Nephron progenitor cell (in vitro differentiated cells): ENCODE data around the gene PPP1R2B.

Experiments
- DNase-seq: peaks from one replicate; pipeline ENCODE4 v3.0.0; 2021
- H3K27ac Mint-ChIP-seq: 2 replicates; pipeline ENCODE4 v1.8.0; 2021; ENCODE audit warnings: mild to moderate bottlenecking, moderate library complexity, mixed read lengths
- H3K27me3 Mint-ChIP-seq: 2 replicates; pipeline ENCODE4 v1.8.0; 2021; ENCODE audit warnings: mild to moderate bottlenecking, low read depth, mixed read lengths; ENCODE audit not compliant: poor library complexity
- H3K36me3 Mint-ChIP-seq: 2 replicates; pipeline ENCODE4 v1.8.0; 2021; ENCODE audit warnings: low read depth, mixed read lengths
- H3K4me1 Mint-ChIP-seq: 2 replicates; pipeline ENCODE4 v1.8.0; 2021; ENCODE audit warnings: mixed read lengths
- H3K4me3 Mint-ChIP-seq: 2 replicates; pipeline ENCODE4 v1.8.0; 2021; ENCODE audit warnings: mild to moderate bottlenecking, moderate library complexity, mixed read lengths
- H3K9me3 Mint-ChIP-seq: 2 replicates; pipeline ENCODE4 v1.8.0; 2021; ENCODE audit warnings: mild to moderate bottlenecking, moderate library complexity, mixed read lengths
- TF ChIP-seq, protein P1 (sequence below): fragments of 200-600 bp; sonication (generic); IDR thresholded peaks from 2 replicates; pipeline ENCODE4 v1.5.0; 2021; ENCODE audit warnings: antibody characterized with exemption

The PPP1R2B gene

GRCh38 chr5:156879665-156880285 is 29.7 kb downstream of the PPP1R2B start:
- no peak for DNase-seq
- H3K4me3 Mint-ChIP-seq: no peak overlapping the region
- no peaks in the 10 kb centered on the region for H3K36me3 Mint-ChIP-seq
- H3K9me3 Mint-ChIP-seq: no peaks in the 10 kb centered on the region
- TF ChIP-seq, protein P1, sequence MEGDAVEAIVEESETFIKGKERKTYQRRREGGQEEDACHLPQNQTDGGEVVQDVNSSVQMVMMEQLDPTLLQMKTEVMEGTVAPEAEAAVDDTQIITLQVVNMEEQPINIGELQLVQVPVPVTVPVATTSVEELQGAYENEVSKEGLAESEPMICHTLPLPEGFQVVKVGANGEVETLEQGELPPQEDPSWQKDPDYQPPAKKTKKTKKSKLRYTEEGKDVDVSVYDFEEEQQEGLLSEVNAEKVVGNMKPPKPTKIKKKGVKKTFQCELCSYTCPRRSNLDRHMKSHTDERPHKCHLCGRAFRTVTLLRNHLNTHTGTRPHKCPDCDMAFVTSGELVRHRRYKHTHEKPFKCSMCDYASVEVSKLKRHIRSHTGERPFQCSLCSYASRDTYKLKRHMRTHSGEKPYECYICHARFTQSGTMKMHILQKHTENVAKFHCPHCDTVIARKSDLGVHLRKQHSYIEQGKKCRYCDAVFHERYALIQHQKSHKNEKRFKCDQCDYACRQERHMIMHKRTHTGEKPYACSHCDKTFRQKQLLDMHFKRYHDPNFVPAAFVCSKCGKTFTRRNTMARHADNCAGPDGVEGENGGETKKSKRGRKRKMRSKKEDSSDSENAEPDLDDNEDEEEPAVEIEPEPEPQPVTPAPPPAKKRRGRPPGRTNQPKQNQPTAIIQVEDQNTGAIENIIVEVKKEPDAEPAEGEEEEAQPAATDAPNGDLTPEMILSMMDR: no peak
- H3K4me1 Mint-ChIP-seq: no peaks in the 10 kb centered on the region
- H3K27ac Mint-ChIP-seq: no peak overlapping the region
- H3K27me3 Mint-ChIP-seq: peaks cover 11% of the 10 kb centered on the region

DNA sequence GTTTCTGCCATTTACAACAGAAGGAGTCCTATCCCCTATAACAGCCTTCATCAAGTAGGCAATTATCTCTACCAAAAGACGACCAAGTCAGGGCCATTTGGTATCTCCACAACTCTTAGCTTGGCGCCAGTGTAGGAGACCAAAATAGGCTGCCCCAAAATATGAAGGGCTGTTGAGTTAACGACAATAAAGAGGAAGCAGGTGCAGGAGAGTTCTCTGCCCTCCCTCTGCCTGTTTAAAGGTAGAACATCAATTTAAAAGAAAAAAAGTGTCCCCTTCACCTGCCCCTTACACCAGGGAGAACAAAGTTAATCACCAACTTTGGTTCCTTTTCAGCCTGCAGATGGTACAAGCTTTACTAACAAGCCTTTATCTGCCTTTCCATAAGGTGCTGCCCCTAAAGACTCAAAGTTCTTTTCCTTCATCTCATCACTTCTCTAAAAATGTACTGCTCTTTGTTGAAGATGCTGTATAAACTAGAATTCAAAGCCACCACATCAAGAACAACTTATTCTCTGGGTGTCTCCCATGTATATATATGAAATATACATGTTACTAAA is 33.3 kb downstream of the PPP1R2B start:
- no peaks in the 10 kb centered on the region for H3K4me1 Mint-ChIP-seq
- H3K9me3 Mint-ChIP-seq: no peaks in the 10 kb centered on the region
- H3K27me3 Mint-ChIP-seq: peaks cover 7% of the 10 kb centered on the region
- no peaks in the 10 kb centered on the region for H3K36me3 Mint-ChIP-seq
- TF ChIP-seq, protein P1: no peak
- H3K27ac Mint-ChIP-seq: no peak overlapping the region
- no peak overlapping the region for H3K4me3 Mint-ChIP-seq
- DNase-seq: no peak

GRCh38 chr5:156888520-156888919 is 38.4 kb downstream of the PPP1R2B start:
- Mint-ChIP-seq H3K9me3 (no peaks in the 10 kb centered on the region), H3K27ac (no peak overlapping the region), H3K4me3 (no peak overlapping the region), H3K4me1 (no peaks in the 10 kb centered on the region), H3K27me3 (peaks cover 3% of the 10 kb centered on the region), H3K36me3 (no peaks in the 10 kb centered on the region)
- TF ChIP-seq, protein P1: no peak
- DNase-seq: no peak

- DNase-seq: no peak
- H3K27ac Mint-ChIP-seq: no peak overlapping the region
- no peak overlapping the region for H3K4me3 Mint-ChIP-seq
- no peaks in the 10 kb centered on the region for H3K36me3 Mint-ChIP-seq
- TF ChIP-seq, protein P1: no peak
- H3K27me3 Mint-ChIP-seq: peaks cover 3% of the 10 kb centered on the region
- H3K9me3 Mint-ChIP-seq: no peaks in the 10 kb centered on the region
- no peaks in the 10 kb centered on the region for H3K4me1 Mint-ChIP-seq
These were observed 42.1 kb downstream of the PPP1R2B start for GRCh38 chr5:156892223-156892622.

GRCh38 chr5:156892864-156893263 is 42.8 kb downstream of the PPP1R2B start:
- H3K9me3 Mint-ChIP-seq: no peaks in the 10 kb centered on the region
- H3K27ac Mint-ChIP-seq: no peak overlapping the region
- H3K4me1 Mint-ChIP-seq: no peaks in the 10 kb centered on the region
- TF ChIP-seq, protein P1: no peak
- no peak overlapping the region for H3K4me3 Mint-ChIP-seq
- no peaks in the 10 kb centered on the region for H3K36me3 Mint-ChIP-seq
- H3K27me3 Mint-ChIP-seq: peaks cover 3% of the 10 kb centered on the region
- DNase-seq: no peak

GRCh38 chr5:156893517-156893916 is 43.4 kb downstream of the PPP1R2B start:
- Mint-ChIP-seq H3K4me3 (no peak overlapping the region), H3K9me3 (no peaks in the 10 kb centered on the region), H3K27ac (no peak overlapping the region), H3K4me1 (no peaks in the 10 kb centered on the region), H3K27me3 (peaks cover 3% of the 10 kb centered on the region), H3K36me3 (no peaks in the 10 kb centered on the region)
- TF ChIP-seq, protein P1: no peak
- no peak for DNase-seq
